ENCODE measurements around the gene CHD2. TPM values are rescaled to one million over a fixed set of nuclear protein-coding genes. Genes with fewer than 3 reads are reported as not detected.

The CHD2 gene
- total RNA-seq (100 to 1,000 TPM; 340 to 351 TPM), polyA plus RNA-seq (100 to 1,000 TPM in 1 of 2 donors, 10 to 100 TPM in 1; 28.4 to 108 TPM)

DNA sequence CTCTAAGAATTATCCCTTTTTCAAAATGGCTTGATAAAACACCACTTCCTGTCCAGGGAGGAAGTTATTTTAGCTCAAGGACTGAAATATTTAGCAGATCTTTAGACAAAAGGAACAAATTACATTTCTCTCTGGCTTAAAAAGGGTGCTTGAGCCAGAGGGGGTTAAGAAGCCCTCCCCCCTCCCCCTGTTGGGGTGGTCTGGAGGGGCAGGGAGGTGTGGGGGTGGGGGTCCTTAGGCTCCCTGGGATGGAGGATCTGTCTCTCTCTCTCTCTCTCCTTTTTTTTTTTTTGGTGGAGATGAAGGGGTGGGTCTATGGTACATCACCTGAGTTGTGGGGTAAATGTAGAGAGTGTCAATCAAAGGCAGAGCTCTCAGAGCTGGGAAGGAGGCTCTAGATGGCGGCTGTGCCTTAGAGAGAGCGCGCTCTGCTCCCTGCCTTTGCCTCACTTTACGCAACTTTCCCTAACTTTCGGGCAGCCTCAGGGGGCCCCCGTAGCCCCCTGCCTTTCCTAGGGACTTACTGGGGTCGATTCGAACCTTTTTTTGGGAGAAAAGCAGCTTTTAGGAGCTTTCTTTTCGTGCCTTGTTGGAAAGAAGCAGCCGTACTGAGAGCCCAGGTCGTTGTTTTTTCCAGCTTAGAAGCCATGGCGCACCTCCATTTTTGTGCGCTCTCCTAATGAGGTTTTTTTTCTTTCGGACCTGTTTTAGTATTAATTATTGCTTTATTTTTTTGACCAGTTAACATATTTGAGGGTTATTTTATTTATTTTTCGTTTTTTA is at the start of gene CHD2:
CHD2 (plus strand) TSS at position 377 of the 783 bp plus-strand sequence. CDS start 914 bp downstream, outside the sequence.
- peak within 1 kb of the TSS; percentile 96 to 99 (median 98) for H3K4me3 Mint-ChIP-seq
- DNase-seq: peak; percentile 85 to 89 (median 86)
- peaks cover 38 to 74% (median 57%) of the 10 kb centered on the region in 4 donors for H3K4me1 Mint-ChIP-seq
- H3K27me3 ChIP-seq (ENCODE audit: insufficient read depth, low read length): no peaks in the 10 kb centered on the region
- peaks cover 49 to 80% of the 10 kb centered on the region in 2 donors for H3K36me3 Mint-ChIP-seq
- H3K27ac ChIP-seq (ENCODE audit: low read depth, low read length): peak within 1 kb of the TSS; percentile 95
- peaks cover 26% of the 10 kb centered on the region for H3K36me3 ChIP-seq (ENCODE audit: insufficient read depth, low read length)
- H3K27ac Mint-ChIP-seq: peak within 1 kb of the TSS; percentile 98 to 100 (median 99)
- CTCF ChIA-PET (ENCODE audit: partially characterized antibody): interaction anchor here (0.7 to 2.7 kb wide), 14 partner anchors 11 to 103 kb away, joined by 3 to 24 read pairs (median 8); no protein-coding TSS in a partner anchor
- intact Hi-C loops (cut with micrococcal nuclease): loop anchor here (1.0 to 2.0 kb wide), 3 partner anchors 15 to 91 kb away; no protein-coding TSS in a partner anchor
- H3K9me3 ChIP-seq (ENCODE audit: control insufficient read depth in 1 of 2, low read length in 2 of 2): no peaks in the 10 kb centered on the region
- H3K4me1 ChIP-seq (ENCODE audit: insufficient read depth, low read length): peaks cover 71% of the 10 kb centered on the region
- H3K9me3 Mint-ChIP-seq: peaks cover 0 to 10% (median 0%) of the 10 kb centered on the region in 8 donors
- H3K4me3 ChIP-seq (ENCODE audit: low read length in 2 of 2): peak within 1 kb of the TSS; percentile 75 to 93
- POLR2A ChIA-PET (ENCODE audit: partially characterized antibody): interaction anchor here (0.6 to 11.8 kb wide), 20 partner anchors 8 to 103 kb away, joined by 3 to 888 read pairs (median 8); no protein-coding TSS in a partner anchor
- H3K27me3 Mint-ChIP-seq: no peaks in the 10 kb centered on the region

DNA sequence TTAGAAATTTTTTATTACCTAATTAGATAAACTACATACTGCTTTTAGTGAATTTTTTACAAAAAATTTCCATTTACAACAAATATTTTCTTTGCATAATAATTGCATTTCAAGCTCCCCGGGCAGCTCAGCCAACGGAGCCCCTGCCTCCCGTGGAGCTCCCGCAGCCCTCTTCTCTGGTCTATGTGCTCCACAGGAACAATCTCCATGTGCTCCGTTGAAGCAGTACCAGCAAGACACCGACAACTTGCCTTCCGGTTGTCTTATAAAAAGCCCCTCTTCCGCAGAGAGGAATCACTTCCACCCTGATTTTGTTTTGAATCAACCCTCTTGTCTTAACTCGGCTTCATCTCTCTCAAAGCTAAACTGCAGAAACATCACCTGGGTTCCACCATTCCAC is 46.9 kb upstream of the CHD2 start:
- Histone ChIP-seq H3K27me3 (ENCODE audit: insufficient read depth, low read length) (no peaks in the 10 kb centered on the region), H3K9me3 (ENCODE audit: control insufficient read depth in 1 of 2, low read length in 2 of 2) (no peaks in the 10 kb centered on the region), H3K36me3 (ENCODE audit: insufficient read depth, low read length) (no peaks in the 10 kb centered on the region), H3K4me1 (ENCODE audit: insufficient read depth, low read length) (peaks cover 22% of the 10 kb centered on the region), H3K27ac (ENCODE audit: low read depth, low read length) (no peak overlapping the region), H3K4me3 (ENCODE audit: low read length in 2 of 2) (no peak overlapping the region)
- ChIA-PET POLR2A (ENCODE audit: partially characterized antibody) (interaction anchor here (1.0 to 12.9 kb wide), 7 partner anchors 22 to 60 kb away, joined by 3 to 138 read pairs (median 4); partner anchors contain the start of gene CHD2), CTCF (ENCODE audit: partially characterized antibody) (interaction anchor here (0.7 kb wide), 1 partner anchor 65 kb away, joined by 3 read pairs; no protein-coding TSS in a partner anchor)
- Mint-ChIP-seq H3K27ac (peak overlapping the region in 5 of 7 donors; percentile 1 to 77 (median 40)), H3K27me3 (no peaks in the 10 kb centered on the region), H3K9me3 (peaks cover 0 to 3% (median 0%) of the 10 kb centered on the region in 8 donors), H3K4me1 (peaks cover 14 to 32% (median 23%) of the 10 kb centered on the region in 4 donors), H3K36me3 (no peaks in the 10 kb centered on the region), H3K4me3 (peak overlapping the region in 1 of 8 donors; percentile 58)
- intact Hi-C loops (cut with micrococcal nuclease): no loop called here
- no peak for DNase-seq

DNA sequence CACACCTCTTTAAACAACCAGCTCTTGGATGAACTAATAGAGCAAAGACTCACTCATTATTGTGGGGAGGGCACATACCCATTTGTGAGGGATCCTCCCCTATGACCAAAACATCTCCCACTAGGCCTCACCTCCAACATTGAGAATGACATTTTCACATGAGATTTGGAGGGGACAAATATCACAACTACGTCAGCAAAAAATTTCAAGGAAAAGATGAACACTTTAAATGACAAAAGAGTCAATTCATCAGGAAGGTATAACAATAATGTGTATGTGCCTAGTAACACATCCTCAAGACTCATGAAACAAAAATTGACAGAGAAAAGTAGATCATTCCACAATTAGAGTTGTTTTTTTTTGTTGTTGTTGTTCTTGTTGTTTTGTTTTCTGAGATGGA is 38.4 kb upstream of the CHD2 start:
- Histone ChIP-seq H3K27ac (ENCODE audit: low read depth, low read length) (no peak overlapping the region), H3K4me3 (ENCODE audit: low read length in 2 of 2) (no peak overlapping the region), H3K9me3 (ENCODE audit: control insufficient read depth in 1 of 2, low read length in 2 of 2) (no peaks in the 10 kb centered on the region), H3K27me3 (ENCODE audit: insufficient read depth, low read length) (no peaks in the 10 kb centered on the region), H3K4me1 (ENCODE audit: insufficient read depth, low read length) (no peaks in the 10 kb centered on the region), H3K36me3 (ENCODE audit: insufficient read depth, low read length) (no peaks in the 10 kb centered on the region)
- peaks cover 0 to 15% (median 8%) of the 10 kb centered on the region in 8 donors for H3K9me3 Mint-ChIP-seq
- CTCF ChIA-PET (ENCODE audit: partially characterized antibody): no interaction called here
- H3K27ac Mint-ChIP-seq: no peak overlapping the region
- no peak overlapping the region for H3K4me3 Mint-ChIP-seq
- no peak for DNase-seq
- H3K36me3 Mint-ChIP-seq: peaks cover 3 to 5% of the 10 kb centered on the region in 2 donors
- intact Hi-C loops (cut with micrococcal nuclease): no loop called here
- POLR2A ChIA-PET (ENCODE audit: partially characterized antibody): interaction anchor here (1.0 to 3.1 kb wide), 5 partner anchors 12 to 52 kb away, joined by 3 to 15 read pairs (median 3); no protein-coding TSS in a partner anchor
- H3K4me1 Mint-ChIP-seq: peaks cover 0 to 2% (median 0%) of the 10 kb centered on the region in 4 donors
- no peaks in the 10 kb centered on the region for H3K27me3 Mint-ChIP-seq

DNA sequence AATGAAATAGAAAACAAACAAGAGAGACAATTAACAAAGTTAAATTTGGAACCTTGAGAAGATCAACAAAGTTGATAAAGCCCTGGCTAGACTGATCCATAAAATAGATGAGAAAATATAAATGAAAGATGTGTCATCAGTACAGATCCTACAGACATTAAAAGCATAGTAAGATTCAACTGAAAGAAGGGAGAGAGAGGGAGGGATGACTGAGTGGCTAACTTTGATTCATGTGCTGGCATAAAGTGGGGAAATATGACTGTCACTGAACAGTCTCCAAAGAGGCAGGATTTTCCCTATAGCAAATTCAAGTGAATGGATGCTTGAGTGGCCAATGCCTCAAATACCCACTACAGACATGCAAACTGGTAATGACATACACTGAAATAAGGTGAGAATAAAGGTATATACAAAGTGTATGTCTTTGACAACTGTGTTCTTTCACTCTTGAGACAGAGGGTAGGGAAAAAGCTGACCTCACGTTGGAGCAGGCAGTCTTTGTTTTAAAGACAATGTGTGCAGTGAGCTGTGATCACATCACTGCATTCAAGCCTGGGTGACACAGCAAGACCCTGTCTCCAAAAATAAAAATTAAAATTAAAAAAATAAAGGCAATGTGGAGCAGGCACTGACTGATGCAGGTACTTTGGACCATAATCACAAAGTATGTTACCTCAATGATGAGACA is 35.9 kb upstream of the CHD2 start:
- no peaks in the 10 kb centered on the region for H3K27me3 ChIP-seq (ENCODE audit: insufficient read depth, low read length)
- Mint-ChIP-seq H3K9me3 (peaks cover 0 to 15% (median 8%) of the 10 kb centered on the region in 8 donors), H3K27me3 (no peaks in the 10 kb centered on the region), H3K4me3 (no peak overlapping the region), H3K4me1 (no peaks in the 10 kb centered on the region), H3K36me3 (peaks cover 3 to 5% of the 10 kb centered on the region in 2 donors), H3K27ac (peak overlapping the region in 1 of 7 donors; percentile 45)
- CTCF ChIA-PET (ENCODE audit: partially characterized antibody): no interaction called here
- H3K36me3 ChIP-seq (ENCODE audit: insufficient read depth, low read length): no peaks in the 10 kb centered on the region
- no peak overlapping the region for H3K27ac ChIP-seq (ENCODE audit: low read depth, low read length)
- no peaks in the 10 kb centered on the region for H3K9me3 ChIP-seq (ENCODE audit: control insufficient read depth in 1 of 2, low read length in 2 of 2)
- POLR2A ChIA-PET (ENCODE audit: partially characterized antibody): interaction anchor here (2.8 kb wide), 1 partner anchor 18 kb away, joined by 10 read pairs; no protein-coding TSS in a partner anchor
- no peaks in the 10 kb centered on the region for H3K4me1 ChIP-seq (ENCODE audit: insufficient read depth, low read length)
- intact Hi-C loops (cut with micrococcal nuclease): no loop called here
- H3K4me3 ChIP-seq (ENCODE audit: low read length in 2 of 2): no peak overlapping the region
- no peak for DNase-seq

DNA sequence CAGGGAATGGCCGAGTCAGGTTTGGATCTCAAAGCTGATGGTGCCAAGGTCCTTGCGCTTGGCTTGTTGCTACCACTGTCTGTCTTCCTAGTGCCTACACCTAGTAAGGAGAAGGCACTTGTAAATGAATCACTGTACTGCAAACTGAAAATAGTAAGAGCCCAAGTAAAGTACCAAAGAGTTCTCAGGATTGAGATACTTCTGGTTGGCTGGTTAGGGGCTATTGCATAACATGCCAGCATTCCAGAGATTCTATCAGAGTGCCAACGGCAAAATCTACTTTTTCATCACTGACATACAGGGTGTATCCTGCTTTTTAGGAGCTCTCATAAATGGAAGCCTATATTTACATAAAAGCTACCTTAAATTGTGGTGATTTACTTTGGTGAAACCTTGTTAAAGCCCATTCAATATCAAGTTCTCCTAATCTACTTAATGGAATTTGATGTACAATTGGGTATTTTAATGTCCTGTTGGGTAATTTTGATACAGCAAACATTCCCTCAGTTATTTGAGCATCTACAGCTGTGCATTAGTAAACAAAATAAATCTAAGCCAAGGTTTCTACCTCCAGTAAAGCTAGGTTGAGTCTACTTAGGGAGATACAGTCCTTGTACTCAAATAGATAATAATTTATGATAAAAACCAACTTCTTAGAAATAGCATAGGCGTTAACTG is 30.7 kb upstream of the CHD2 start:
- peak overlapping the region in 1 of 7 donors; percentile 65 for H3K27ac Mint-ChIP-seq
- Histone ChIP-seq H3K27ac (ENCODE audit: low read depth, low read length) (no peak overlapping the region), H3K9me3 (ENCODE audit: control insufficient read depth in 1 of 2, low read length in 2 of 2) (no peaks in the 10 kb centered on the region), H3K27me3 (ENCODE audit: insufficient read depth, low read length) (no peaks in the 10 kb centered on the region), H3K36me3 (ENCODE audit: insufficient read depth, low read length) (no peaks in the 10 kb centered on the region), H3K4me3 (ENCODE audit: low read length in 2 of 2) (no peak overlapping the region), H3K4me1 (ENCODE audit: insufficient read depth, low read length) (no peaks in the 10 kb centered on the region)
- intact Hi-C loops (cut with micrococcal nuclease): no loop called here
- POLR2A ChIA-PET (ENCODE audit: partially characterized antibody): interaction anchor here (1.2 to 3.6 kb wide), 3 partner anchors 10 to 19 kb away, joined by 3 to 19 read pairs (median 8); no protein-coding TSS in a partner anchor
- H3K9me3 Mint-ChIP-seq: peaks cover 0 to 7% (median 2%) of the 10 kb centered on the region in 8 donors
- no peak overlapping the region for H3K4me3 Mint-ChIP-seq
- H3K4me1 Mint-ChIP-seq: peaks cover 5 to 8% (median 6%) of the 10 kb centered on the region in 4 donors
- H3K27me3 Mint-ChIP-seq: no peaks in the 10 kb centered on the region
- CTCF ChIA-PET (ENCODE audit: partially characterized antibody): interaction anchor here (1.1 to 1.4 kb wide), 2 partner anchors 9 to 10 kb away, joined by 3 read pairs; no protein-coding TSS in a partner anchor
- no peak for DNase-seq
- no peaks in the 10 kb centered on the region for H3K36me3 Mint-ChIP-seq

DNA sequence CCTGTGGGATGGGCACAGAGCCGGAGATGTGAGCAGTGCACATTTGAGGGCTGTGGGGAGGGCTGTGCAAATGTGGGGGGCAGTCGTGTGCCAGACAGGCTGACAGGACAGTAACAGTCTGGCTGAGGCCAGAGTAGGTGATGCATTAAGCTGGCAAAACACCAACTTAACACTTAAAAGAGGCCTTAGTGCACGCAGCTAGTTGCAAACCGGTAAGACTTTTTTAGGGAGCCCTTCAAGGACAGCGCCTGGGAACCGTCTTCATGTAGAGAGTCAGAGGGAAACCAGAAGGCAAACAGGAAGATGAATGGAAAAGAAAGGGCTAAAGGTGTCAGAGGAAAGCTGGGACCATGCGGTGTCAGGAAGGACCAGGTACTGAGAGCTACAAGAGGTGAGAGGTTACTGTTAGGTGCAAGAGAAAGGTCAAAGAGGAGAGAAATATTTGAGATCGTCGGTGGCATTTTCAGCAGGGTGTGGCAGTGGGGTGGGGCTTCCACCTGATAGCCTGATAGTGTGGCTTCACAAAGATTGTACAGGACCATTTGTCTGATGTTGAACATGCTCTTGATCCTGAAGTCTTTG is 30.0 kb upstream of the CHD2 start:
- intact Hi-C loops (cut with micrococcal nuclease): no loop called here
- DNase-seq: no peak
- H3K27ac Mint-ChIP-seq: peak overlapping the region in 4 of 7 donors; percentile 6 to 65 (median 32)
- no peaks in the 10 kb centered on the region for H3K9me3 ChIP-seq (ENCODE audit: control insufficient read depth in 1 of 2, low read length in 2 of 2)
- H3K9me3 Mint-ChIP-seq: peaks cover 0 to 2% (median 0%) of the 10 kb centered on the region in 8 donors
- no peak overlapping the region for H3K4me3 ChIP-seq (ENCODE audit: low read length in 2 of 2)
- no peaks in the 10 kb centered on the region for H3K27me3 Mint-ChIP-seq
- no peaks in the 10 kb centered on the region for H3K36me3 Mint-ChIP-seq
- ChIA-PET CTCF (ENCODE audit: partially characterized antibody) (interaction anchor here (1.1 to 1.4 kb wide), 2 partner anchors 9 to 10 kb away, joined by 3 read pairs; no protein-coding TSS in a partner anchor), POLR2A (ENCODE audit: partially characterized antibody) (interaction anchor here (1.2 to 3.6 kb wide), 3 partner anchors 9 to 20 kb away, joined by 3 to 19 read pairs (median 8); no protein-coding TSS in a partner anchor)
- H3K27me3 ChIP-seq (ENCODE audit: insufficient read depth, low read length): no peaks in the 10 kb centered on the region
- peaks cover 5 to 8% (median 6%) of the 10 kb centered on the region in 4 donors for H3K4me1 Mint-ChIP-seq
- H3K4me3 Mint-ChIP-seq: no peak overlapping the region
- no peak overlapping the region for H3K27ac ChIP-seq (ENCODE audit: low read depth, low read length)
- H3K4me1 ChIP-seq (ENCODE audit: insufficient read depth, low read length): no peaks in the 10 kb centered on the region
- H3K36me3 ChIP-seq (ENCODE audit: insufficient read depth, low read length): no peaks in the 10 kb centered on the region

Data from CD4-positive, alpha-beta memory T cell (primary cell).